Esophagus (tissue), 2 donors: Measurements from ENCODE around the gene DMC1. TPM values are rescaled to one million over a fixed set of nuclear protein-coding genes. Genes with fewer than 3 reads are reported as not detected.

ENCODE experiments used
- H3K27ac ChIP-seq, 2 donors: one replicate each; pipeline ENCODE4 v1.5.1; 2013; ENCODE audit warnings: low read depth in 2 of 2, mild to moderate bottlenecking in 2 of 2, inconsistent platforms in 1 of 2, low read length in 1 of 2, moderate library complexity in 1 of 2
- H3K27me3 ChIP-seq, 2 donors: one replicate each; pipeline ENCODE4 v1.6.1; 2013; ENCODE audit warnings: low read length in 2 of 2, control low read depth in 1 of 2, mild to moderate bottlenecking in 1 of 2; ENCODE audit not compliant: insufficient read depth in 2 of 2, control insufficient read depth in 1 of 2
- H3K36me3 ChIP-seq, 2 donors: one replicate each; pipeline ENCODE4 v1.6.1; 2013; ENCODE audit warnings: low read length in 1 of 2; ENCODE audit not compliant: control insufficient read depth in 2 of 2, insufficient read depth in 2 of 2
- H3K4me1 ChIP-seq, 2 donors: one replicate each; pipeline ENCODE4 v1.6.1; 2013; ENCODE audit warnings: low read length in 1 of 2; ENCODE audit not compliant: control insufficient read depth in 2 of 2, insufficient read depth in 2 of 2
- H3K4me3 ChIP-seq, 2 donors: one replicate each; pipeline ENCODE4 v1.5.1; 2013; ENCODE audit warnings: low read length in 2 of 2, mild to moderate bottlenecking in 2 of 2, low read depth in 1 of 2, moderate library complexity in 1 of 2
- H3K9me3 ChIP-seq, 2 donors: one replicate each; pipeline ENCODE4 v1.6.1; 2013; ENCODE audit warnings: mild to moderate bottlenecking in 2 of 2, low read depth in 1 of 2, low read length in 1 of 2, moderate library complexity in 1 of 2; ENCODE audit not compliant: control insufficient read depth in 2 of 2, insufficient read depth in 1 of 2
- WGBS, 2 donors: extraction: QIAGEN DNeasy Blood & Tissue Kit; methylation state at CpG; one replicate each; pipeline ENCODE4 v1.1.7; 2013; 5-methylcytosine and 5-hydroxymethylcytosine counted together
- polyA plus RNA-seq, 2 donors: library from polyadenylated mRNA; stranded (reverse); fragments of 200-250 nt; gene quantifications; one replicate each; pipeline ENCODE4 v1.2.3, GENCODE V29; 2013
- donor health status: healthy with polysubstance abuse.
- donor health status: Bipolar disorder and iron deficiency.

DMC1 gene
- polyA plus RNA-seq, 2 donors, result 0.51 to 1.3 TPM

DNA sequence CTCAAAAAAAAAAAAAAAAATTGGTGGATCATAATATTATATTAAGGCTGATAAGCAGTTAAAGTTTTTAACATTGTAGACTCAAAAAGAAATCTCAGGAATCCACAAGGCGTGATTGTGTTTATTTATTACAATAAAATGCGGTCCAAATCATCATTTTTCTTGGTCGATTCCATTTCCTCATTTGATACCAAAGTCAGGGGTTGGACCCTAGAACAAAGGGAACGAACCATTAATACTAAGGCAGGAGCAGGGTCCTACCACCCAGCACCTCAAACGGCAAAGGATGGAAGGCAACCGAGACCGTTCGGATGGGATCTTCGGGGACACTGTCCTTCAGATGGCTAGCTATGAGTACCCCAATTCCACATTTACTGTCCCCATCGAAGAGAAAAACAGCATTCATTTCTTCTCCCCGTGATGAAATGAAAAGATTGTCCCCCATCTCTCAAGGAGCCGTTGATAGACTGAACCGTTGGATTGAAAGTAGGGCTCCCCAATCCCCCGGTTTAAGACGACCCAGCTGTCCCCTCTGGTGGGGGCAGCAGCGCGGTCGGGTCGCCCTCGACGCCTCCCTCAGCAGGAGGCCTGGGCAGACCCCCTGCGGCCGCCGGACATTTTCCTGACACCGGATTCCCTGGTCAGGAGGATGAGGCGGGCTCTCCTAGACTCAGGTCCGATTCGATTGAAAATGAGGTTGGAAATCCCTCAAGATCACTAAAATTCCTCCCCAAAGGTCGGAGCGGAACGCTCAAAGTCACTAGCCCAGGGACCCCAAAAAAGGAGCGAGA, 607 bp downstream of the DMC1 start:
- H3K9me3 ChIP-seq, result no peaks in the 10 kb centered on the region
- 30% methylated on average over 32 of the region's 32 CpGs for WGBS, 2 donors
- H3K36me3 ChIP-seq, result no peaks in the 10 kb centered on the region
- H3K4me3 ChIP-seq, result peak overlapping the region; percentile 44 to 59
- H3K4me1 ChIP-seq, result peaks cover 0 to 3% of the 10 kb centered on the region in 2 donors
- H3K27ac ChIP-seq, result peak overlapping the region; percentile 19 to 63
- H3K27me3 ChIP-seq, result no peaks in the 10 kb centered on the region

DNA sequence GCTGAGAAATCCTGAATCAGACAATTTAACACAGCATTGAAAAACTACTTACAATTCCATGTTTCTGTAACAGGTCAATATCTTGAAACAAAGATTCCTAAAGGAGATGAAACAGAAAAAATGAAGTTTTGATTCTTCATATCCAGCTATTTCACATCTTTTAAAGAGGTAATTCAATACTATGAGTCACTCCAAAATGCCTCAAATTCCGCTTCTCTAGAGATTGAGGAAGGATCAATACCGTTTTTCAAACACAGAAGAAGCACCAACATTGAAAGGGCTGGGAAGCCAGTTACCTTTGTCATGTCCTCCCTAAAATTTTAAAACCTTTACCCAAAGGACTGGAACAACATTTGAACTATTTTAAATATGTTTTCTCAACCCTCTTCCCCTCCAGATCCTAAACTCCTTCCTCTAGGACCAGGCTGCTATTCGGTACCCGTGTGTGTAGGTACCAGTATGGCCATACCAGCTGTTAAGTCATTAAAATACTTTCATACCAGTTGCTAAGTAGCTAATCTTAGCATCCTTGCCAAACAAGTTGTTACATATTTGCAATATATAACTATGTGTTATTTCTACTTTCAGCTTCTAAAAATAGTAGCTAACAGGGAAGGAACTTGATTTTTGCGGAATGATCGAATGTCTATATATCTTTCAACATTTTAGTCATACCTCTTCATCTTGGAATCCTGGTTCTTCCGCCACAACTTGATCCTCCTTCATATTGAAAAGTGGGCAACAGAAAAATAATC, 2.3 kb downstream of the DMC1 start:
- Histone ChIP-seq H3K4me1 (peaks cover 0 to 3% of the 10 kb centered on the region in 2 donors), H3K36me3 (no peaks in the 10 kb centered on the region), H3K27ac (no peak overlapping the region), H3K4me3 (no peak overlapping the region), H3K27me3 (no peaks in the 10 kb centered on the region), H3K9me3 (no peaks in the 10 kb centered on the region)
- 61 to 63% methylated on average over 7 of the region's 7 CpGs for WGBS, 2 donors

DNA sequence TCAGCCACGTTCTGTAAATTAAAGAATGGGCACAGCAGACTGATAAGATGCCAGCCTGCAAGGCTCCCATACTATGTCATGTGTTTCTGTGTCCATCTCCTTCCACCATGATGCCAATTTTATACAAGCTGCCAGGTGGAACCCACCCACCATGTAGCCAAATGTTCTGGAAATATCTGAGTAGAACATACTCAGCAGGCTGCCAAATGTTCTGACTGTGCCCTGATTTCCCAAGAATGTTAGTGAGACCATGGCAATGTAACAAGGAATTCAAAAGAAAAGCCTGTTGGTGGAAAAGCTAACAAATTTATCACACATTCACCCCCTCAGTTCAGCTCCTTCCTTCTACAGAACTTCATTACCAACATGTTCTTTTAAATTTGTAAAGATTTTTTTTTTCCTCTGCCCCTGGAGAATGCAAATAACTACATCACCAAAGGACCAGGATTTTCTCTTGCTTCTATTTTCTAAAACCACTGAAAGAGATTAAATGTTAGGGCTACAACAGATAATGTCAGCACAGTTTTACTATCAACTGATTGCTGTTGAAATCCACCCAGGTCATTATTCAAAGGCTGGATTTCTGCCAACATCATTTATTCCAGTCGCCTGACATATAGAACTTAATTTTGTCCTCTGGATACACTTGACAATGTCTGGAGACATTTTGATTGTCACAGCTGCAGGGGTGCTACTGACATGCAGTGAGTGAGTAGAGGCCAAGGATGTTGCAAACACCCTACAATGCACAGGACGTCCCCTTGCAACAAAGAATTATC, 3.1 kb downstream of the DMC1 start:
- Histone ChIP-seq H3K4me1 (peaks cover 0 to 3% of the 10 kb centered on the region in 2 donors), H3K9me3 (no peaks in the 10 kb centered on the region), H3K27ac (no peak overlapping the region), H3K4me3 (no peak overlapping the region), H3K36me3 (no peaks in the 10 kb centered on the region), H3K27me3 (no peaks in the 10 kb centered on the region)
- WGBS, 2 donors, result 61 to 75% methylated on average over 3 of the region's 3 CpGs

DNA sequence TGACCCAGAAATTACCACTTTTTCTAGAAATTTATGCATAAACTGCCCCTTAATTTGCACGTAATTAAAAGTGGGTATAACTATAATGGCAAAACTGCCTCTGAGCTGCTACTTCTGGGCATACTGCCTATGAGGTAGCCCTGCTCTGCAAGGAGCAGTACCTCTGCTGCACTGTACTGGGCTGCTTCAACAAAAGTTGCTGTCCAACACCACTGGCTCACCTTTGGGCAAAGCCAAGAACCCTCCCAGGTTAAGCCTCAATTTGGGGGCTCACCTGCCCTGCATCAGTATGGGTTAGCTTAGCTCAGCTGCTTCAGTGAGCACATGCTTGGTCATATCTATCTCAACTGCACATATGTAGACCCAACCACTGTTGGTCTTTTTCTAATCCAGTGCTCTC, 4.5 kb downstream of the DMC1 start:
- no peaks in the 10 kb centered on the region for H3K9me3 ChIP-seq
- no peaks in the 10 kb centered on the region for H3K27me3 ChIP-seq
- no peaks in the 10 kb centered on the region for H3K36me3 ChIP-seq
- no peak overlapping the region for H3K4me3 ChIP-seq
- H3K27ac ChIP-seq, result no peak overlapping the region
- H3K4me1 ChIP-seq, result peaks cover 0 to under 1% of the 10 kb centered on the region in 2 donors
- WGBS, 2 donors, result 95% methylated on average over 1 of the region's 1 CpG

DNA sequence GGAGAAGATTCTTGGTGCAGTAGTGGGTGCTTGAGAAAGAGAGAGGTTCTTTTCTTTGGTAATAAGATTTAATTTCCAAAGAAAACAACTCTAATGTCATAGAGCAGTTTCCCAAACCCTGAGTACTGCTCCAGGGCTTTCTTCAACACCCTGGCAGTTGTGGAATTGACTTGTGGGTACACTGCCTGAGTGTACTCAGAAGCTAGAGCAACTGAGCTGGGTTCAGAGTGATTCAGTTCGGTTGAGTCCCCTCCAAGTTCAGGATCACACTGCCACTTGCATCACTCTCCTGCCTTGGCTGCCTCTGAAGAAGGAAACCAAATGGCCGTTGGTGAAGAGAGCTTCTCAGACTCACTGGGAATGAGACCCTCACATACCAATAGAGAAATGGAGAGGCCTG, 5.3 kb downstream of the DMC1 start:
- 89 to 90% methylated on average over 2 of the region's 2 CpGs for WGBS, 2 donors
- Histone ChIP-seq H3K4me3 (no peak overlapping the region), H3K27ac (no peak overlapping the region), H3K36me3 (no peaks in the 10 kb centered on the region), H3K4me1 (no peaks in the 10 kb centered on the region), H3K27me3 (no peaks in the 10 kb centered on the region), H3K9me3 (no peaks in the 10 kb centered on the region)

DNA sequence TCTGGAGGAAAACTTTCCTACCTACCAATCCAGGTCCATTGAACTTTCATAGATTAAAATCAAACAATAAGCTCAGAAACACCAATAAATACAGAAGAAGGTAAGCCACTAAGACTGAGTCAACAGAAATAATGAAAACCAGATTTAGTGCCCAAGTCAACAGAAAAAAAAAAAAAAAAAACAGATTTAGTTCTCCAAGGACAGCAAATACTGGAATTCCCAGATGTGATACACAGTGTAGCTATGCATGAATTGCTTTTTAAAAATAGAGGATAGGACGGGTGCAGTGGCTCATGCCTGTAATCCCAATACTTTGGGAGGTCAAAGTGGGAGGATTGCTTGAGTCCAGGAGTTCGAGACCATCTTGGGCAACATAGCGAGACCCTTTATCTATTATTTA, 15.7 kb downstream of the DMC1 start:
- Histone ChIP-seq H3K4me1 (no peaks in the 10 kb centered on the region), H3K9me3 (no peaks in the 10 kb centered on the region), H3K36me3 (no peaks in the 10 kb centered on the region), H3K4me3 (no peak overlapping the region), H3K27me3 (no peaks in the 10 kb centered on the region), H3K27ac (no peak overlapping the region)
- 82 to 86% methylated on average over 3 of the region's 3 CpGs for WGBS, 2 donors

DNA sequence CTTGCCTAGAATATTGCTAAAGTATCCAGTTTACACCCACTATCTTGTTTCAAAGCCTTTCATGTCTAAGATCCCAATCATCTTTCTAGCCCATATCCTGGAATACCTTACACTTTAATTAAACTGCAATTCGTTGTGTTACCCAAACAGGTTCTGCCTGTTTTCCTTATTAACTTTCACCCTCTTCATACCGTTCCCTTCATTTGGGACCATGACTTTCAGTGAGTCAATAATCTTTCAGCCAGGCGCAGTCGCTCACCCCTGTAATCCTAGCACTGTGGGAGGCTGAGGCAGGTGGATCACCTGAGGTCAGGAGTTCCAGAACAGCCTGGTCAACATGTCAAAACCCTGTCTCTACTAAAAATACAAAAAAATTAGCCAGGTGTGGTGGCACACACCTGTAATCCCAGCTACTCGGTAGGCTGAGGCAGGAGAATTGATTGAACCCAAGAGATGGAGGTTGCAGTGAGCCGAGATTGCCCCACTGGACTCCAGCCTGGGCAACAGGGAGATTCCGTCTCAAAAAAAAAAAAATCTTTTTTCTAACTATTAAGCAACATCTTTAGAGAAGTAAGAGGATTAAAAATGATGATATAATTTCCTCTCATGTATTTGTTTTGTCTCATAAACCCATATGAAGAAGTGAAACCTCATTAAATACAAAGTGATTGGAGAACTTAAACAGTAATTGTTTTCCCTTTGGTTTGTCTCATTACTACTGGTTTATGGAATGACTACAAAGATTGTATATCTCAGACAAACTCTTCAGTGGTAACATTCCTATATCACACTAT, 20.7 kb downstream of the DMC1 start:
- peak overlapping the region in 1 of 2 donors; percentile 48 for H3K27ac ChIP-seq
- no peak overlapping the region for H3K4me3 ChIP-seq
- H3K4me1 ChIP-seq, result no peaks in the 10 kb centered on the region
- no peaks in the 10 kb centered on the region for H3K9me3 ChIP-seq
- no peaks in the 10 kb centered on the region for H3K36me3 ChIP-seq
- 55 to 59% methylated on average over 7 of the region's 7 CpGs for WGBS, 2 donors
- no peaks in the 10 kb centered on the region for H3K27me3 ChIP-seq

DNA sequence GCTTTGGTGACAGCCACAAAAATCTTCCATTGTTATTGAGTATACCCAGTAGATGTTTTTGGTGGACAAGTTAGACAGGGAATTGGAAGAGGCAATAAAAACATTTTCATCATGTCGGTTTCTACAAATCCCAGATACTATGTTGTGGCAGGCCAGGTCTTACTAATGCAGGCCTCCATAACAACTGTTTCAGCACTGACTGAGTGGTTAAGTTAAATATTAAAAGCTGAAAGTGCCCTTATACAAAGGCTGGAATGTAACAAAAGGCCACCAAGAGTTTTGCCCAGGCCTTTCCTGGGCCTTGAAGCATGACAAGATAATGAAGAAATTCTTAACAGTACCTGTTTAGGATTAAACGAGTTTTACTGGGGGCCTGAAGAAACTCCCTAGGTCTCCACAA, 29.3 kb downstream of the DMC1 start:
- Histone ChIP-seq H3K27ac (no peak overlapping the region), H3K4me1 (no peaks in the 10 kb centered on the region), H3K36me3 (no peaks in the 10 kb centered on the region), H3K9me3 (peaks cover 0 to 4% of the 10 kb centered on the region in 2 donors), H3K4me3 (no peak overlapping the region), H3K27me3 (no peaks in the 10 kb centered on the region)
- 76 to 84% methylated on average over 2 of the region's 2 CpGs for WGBS, 2 donors
